Measurements from ENCODE around the gene BHLHE23.

The BHLHE23 gene

DNA sequence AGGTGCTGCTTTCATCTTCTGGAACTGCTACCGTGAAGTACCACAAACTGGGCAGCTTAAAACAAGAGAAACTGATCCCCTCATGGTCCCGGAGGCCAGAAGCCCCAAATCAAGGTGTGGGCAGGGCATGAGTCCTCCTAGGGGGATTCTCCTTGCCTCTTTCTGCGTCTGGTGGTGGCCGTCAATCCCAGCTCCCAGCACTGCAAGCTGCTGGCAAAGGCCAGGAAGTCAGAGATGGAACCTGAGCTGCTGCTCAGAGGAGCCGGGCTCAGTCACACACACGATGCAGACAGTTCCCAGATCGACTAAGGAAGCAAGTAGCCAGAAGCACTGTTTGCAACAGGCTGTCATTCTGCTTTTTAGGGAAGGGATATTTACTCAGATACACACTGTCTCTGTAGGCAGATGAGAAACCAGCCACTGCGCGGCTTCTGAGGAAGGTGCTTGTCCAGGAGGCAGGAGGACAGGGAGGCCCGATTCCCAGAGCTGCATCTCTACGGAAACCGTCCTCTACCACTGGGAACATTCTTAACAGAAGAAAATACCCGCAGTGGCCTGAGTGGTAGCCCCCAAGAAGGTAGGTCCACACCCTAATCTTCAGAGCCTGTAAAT, 15.5 kb downstream of the BHLHE23 start:
- no peak for DNase-seq (ENCODE audit: low spot score)

DNA sequence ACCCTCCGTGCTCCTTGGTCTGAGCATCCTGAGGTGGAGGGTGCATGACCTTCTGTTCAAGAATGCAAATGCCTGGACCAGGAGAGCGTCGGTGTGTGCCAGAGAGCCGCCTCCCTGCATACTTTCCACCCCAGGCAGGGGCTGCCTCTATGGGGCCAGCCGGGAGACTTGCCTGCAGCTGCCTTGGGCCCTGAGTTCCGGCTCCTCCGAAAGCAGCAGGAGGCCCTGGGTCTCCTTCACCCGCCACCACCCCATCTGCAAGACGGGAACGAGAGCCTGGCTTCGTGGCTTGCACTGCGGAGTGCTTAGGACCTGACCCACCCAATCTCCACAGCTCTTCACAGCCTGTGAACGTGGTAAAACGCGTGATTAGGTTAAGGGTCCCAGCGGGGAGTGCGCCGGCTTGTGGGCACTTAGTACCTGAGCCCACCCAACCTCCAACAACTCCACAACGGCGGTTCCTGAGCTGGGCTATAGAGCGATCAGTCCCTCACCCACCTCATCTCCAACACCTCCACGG, 16.4 kb downstream of the BHLHE23 start:
- no peak for DNase-seq (ENCODE audit: low spot score)

DNA sequence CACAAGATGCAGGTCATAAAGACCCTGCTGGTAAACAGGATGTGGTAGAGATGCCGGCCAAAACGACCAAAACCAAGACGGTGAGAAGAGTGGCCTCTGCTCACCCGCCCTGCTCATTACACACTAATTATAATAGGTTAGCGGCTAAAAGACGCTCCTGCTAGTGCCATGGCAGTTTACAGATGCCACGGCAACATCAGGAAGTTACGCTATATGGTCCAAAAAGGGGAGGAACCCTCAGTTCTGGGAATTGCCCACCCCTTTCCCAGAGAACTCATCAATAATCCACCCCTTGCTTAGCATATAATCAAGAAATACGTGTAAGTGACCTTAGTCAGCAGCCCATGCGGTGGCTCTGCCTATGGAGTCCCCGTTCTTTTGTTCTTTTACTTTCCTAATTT, 17.6 kb downstream of the BHLHE23 start:
- DNase-seq (ENCODE audit: low spot score): no peak

GRCh38 chr20:62987114-62987513, 19.6 kb downstream of the BHLHE23 start:
- no peak for DNase-seq (ENCODE audit: low spot score)

DNA sequence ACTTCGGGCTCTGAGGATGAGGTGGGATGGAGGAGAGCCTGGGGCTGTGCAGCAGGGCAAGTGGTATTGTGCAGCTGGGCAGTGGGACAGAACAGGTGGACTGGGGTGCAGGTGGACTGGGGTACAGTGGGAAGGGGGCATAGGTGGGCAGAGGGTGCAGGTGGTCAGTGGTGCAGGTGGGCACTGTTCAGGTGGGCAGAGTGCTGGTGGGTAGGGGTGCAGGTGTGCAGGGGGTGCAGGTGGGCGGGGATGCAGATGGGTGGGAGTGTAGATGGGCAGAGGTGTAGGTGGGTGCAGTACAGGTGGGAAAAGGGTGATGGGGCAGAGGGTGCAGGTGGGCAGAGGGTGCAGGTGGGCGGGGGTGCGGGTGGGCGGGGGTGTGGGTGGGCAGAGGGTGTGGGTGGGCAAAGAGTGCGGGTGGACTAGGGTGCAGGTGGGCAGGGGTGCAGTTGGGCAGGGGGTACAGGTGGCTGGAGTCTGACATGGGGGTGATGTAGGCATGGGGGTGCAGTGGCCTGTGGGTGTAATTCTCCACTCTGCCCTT, 20.4 kb downstream of the BHLHE23 start:
- no peak for DNase-seq (ENCODE audit: low spot score)

GRCh38 chr20:62985444-62985778, 21.4 kb downstream of the BHLHE23 start:
- no peak for DNase-seq (ENCODE audit: low spot score)

- no peak for DNase-seq (ENCODE audit: low spot score)
Measured at GRCh38 chr20:62984666-62985443, 21.9 kb downstream of the BHLHE23 start.

DNA sequence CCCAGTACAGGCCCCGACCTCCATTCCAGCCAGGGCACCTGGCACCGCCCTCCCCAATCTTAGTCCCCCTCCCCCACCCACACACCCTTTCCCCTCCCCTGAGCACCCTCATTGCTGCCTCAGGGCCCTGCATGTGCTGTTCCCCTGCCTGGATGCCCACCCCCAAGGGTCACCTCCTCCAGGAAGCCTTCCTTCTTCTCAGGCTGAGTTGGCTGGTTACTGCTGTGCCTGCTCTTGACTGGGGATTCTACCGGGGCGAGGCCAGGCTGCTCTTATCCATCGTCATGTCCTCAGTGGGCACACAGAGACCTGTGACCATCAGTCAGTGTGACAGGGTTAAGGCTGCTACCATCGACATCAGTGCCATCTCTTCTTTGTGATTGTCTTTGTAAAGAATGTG, 23.6 kb downstream of the BHLHE23 start:
- no peak for DNase-seq (ENCODE audit: low spot score)

GRCh38 chr20:62982124-62983075, 24.4 kb downstream of the BHLHE23 start:
- DNase-seq (ENCODE audit: low spot score): no peak

- DNase-seq (ENCODE audit: low spot score): peak; percentile 60
Measured at GRCh38 chr20:62980970-62981369, 25.8 kb downstream of the BHLHE23 start.

DNA sequence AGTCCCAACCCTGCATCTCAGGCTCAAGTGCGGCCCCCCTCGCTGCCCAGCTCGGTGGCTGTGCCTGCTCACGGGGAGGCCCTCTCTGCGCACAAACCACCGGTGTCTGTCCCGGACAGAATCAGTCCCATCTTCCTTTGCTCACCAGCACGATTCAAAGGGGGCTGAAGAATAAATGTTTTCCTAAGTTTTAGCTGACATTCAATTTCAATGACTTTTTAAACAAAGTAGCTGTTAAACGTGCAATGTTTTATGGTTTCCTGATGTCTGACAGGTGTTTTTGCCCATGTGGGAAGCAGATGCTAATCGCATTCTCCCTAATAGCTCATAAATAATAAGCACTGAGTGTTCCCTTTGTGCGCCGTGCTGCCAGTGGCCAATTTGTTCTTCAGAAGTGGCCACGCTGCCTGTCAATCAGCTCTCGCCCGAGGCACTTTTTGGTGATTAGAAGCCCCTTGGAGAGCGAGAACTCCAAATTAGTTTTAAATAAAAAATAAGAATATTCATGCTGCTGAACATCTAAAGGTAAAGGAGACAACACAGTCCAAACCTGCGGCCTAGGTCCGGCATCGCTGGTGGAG, 26.3 kb downstream of the BHLHE23 start:
- no peak for DNase-seq (ENCODE audit: low spot score)

GRCh38 chr20:62979876-62980373, 26.8 kb downstream of the BHLHE23 start:
- DNase-seq (ENCODE audit: low spot score): no peak

- no peak for DNase-seq (ENCODE audit: low spot score)
Measured at GRCh38 chr20:62979310-62979709, 27.5 kb downstream of the BHLHE23 start.

DNA sequence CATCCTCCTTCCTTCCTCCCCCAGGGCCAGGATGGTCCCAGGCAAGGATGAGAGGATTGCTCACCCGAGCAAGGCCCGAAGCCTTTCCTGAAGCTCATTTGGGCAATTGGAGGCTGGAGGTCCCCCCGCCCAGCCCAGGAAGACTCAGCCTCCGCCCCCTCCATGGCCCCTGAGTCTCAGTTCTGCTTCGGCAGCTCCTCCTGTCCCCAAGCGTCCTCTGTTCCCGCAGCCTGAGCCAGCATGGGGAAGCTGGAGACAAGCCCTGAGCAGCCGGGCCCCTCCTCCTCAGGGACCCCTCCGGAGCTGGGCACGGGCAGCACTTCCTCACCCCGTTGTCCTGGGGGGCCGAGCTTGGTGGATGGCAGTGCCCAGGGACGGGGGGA, 28.2 kb downstream of the BHLHE23 start:
- DNase-seq (ENCODE audit: low spot score): no peak

DNA sequence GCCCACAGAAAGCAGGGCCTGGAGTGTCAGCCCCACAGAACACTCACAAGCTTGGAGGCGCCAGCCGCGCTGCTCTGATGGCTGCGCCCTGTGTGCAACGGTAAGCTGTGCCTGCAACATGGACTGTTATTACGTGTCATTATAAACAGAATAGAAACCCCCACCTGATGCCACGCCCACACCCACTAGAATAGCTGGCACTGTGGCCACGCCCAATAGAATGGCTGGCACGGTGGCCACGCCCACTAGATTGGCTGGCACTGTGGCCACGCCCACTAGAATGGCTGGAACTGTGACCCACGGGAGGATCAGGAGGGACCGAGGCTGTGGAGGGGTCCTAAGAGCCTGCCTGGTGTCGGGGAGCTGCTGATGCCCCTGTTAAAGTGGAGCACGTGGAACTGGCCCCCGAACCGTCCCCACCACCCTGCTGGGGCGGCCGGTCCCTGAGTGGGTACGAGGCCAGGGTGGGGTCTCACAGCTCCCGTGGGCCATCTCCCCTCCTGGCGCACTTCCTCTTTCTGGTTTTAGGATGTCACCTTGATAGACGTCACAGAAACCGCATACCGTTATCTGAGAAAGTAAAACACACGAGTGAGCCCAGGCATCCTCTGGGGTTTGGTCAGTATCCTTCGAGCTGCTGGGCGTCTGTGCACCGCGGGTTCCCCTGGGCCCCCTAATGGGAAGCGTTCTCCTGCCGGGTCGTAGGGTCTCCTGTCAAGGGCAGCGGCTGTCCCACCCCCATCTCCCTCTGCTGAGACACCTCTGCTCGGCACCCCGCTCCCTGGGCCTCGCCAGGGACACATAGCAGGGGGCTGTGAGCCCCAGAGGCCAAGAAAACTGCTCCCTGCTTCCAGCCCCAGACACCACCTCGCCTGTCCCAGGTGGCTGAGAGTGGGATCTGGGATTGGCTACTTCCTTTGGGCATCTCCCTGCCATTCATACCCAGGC, 28.9 kb downstream of the BHLHE23 start:
- DNase-seq (ENCODE audit: low spot score): no peak

DNA sequence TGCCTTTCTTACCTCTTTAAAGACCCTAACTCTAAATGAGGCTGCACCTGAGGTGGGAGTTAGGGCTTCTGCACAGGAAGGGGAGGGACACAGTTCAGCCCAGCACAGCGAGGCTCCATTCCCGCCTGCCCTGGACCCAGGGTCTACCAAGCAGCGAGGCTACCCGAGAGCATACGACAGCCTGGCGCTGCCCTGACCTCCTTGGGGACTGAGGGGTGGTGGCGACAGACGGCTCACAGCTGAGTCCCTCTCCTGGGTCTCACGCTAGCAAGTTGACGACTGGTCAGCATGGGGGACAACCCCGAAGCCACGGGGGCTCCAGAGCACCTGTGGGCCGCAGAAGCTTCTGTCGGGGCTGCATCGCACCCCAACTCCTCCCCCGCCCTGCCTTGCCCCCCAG, 29.9 kb downstream of the BHLHE23 start:
- DNase-seq (ENCODE audit: low spot score): no peak

DNA sequence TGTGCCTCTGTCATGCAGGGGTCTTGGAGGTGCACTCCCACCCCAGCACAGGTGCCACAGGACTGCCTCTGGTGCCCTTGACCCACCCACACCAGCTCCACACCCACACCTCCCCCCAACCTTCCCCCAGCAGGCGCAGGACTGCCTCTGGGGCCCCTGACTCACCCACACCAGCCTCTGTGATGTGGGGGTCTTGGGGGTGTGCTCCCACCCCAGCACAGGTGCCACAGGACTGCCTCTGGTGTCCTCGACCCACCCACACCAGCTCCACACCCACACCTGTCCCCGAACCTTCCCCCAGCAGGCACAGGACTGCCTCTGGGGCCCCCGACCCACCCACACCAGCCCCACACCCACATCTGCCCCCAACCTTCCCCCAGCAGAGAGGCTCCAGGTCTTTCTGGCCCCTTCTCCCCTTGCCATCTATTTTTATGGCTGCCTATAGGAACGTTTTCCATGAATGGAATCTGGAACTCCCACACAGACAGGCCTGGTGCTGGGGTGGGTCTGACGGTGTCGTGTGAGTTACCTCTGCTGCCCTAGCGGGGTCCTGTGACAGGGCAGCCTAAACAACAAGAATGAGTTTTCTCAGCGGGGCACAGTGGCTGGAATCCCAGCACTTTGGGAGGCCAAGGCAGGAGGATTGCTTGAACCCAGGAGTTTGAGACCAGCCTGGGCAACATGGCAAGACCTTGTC, 30.8 kb downstream of the BHLHE23 start:
- DNase-seq (ENCODE audit: low spot score): no peak

DNA sequence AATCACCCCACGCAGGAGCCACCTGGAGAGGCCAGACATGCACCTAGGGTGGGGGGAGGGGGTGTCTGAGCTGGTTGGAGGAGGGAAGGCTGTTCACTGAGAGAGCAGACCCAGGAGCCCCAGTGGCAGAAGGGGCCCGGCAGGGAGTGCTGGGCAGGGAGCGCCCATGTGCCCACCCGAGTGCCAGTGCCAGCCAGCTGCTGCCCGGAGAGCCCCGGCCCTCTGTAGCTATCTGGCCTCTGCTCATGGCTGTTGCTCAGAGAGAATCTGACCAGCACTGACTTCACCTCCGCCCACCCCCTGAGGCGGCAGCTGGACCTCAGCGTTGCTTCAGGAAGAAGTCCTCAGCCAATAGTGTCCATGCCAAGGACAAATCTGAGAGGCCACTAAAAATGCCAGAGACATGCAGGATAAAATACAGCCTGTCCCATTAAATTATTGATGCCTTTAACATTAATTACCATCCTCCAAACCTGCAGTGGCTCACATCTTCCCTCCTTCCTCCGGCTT, 31.5 kb downstream of the BHLHE23 start:
- DNase-seq (ENCODE audit: low spot score): no peak

DNA sequence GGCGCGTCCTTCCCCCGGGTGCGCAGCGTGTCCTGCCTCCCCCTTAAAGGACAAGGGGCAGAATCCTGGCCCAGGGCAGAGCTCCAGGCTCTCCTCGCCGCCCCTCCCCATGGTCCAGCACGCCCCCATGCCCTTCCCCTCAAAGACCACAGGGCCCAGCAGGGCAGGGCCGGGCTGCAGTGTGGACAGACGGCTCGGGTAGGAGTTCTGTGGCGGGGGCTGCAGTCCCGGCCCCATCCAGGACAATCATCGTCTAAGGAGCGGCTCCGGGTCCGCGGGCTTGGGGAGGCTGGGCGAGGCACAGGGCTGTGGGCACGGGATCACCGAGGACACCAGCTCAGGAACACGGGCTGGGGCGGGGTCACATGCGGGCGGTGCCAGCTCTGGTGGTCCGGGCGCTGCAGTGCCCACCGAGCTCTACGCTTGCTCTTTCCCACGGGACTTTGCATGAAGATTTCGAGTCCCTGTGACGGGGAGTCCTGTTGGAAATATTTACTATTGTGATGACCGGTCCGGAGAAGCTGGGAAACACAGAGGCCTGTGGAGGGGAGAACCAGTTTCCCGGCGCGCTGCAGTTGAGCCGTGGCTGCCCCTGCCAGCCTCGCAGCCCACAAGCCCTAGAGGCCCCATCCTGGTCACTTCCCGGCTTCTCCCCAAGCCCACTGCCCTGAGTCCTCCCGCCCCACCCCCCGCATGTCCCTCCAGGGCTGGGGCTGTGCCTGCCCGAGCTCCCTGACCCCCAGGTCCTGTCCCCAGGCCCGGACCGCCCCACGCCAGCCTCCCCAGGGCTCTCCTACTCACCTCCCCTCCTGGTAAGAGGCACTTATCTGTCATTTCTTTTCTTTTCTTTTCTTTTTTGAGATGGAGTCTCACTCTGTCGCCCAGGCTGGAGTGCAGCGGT, 33.7 kb downstream of the BHLHE23 start:
- no peak for DNase-seq (ENCODE audit: low spot score)

Data from AG20443 (cell line).